Measurements from ENCODE around the gene OSBPL8. TPM values are rescaled to one million over a fixed set of nuclear protein-coding genes. Genes with fewer than 3 reads are reported as not detected.
A peak's percentile ranks its signal among the peaks of the same experiment; 100 is the strongest.

OSBPL8 gene
- total RNA-seq, 1 experiment from 2014 or later = 71.1 TPM

DNA sequence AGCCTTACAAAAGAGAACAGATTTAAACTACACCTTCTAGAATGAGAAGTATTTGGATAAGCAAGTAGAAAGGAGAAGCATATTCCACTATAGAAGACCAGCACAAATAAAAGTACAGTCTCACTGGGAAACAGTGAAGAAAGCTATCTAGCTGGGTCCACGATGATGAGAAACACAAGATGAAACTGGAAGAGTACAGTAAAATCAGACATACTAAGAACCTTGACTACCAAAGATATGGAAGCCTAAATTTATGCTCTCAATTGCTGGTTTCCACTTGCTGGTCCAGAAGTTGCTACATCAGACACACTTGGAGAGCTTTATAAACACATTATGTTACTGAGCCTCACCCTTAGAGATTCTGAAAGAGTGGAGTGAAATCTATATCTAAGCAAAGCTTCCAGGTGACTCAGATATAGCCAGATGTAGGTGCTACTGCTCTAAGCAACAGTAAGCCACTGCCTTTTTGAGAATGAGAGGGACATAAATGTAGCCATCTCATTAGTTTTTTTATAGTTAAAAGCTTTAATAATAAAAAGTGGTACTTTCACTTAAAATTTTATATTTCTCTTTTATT lies 115.1 kb downstream of the OSBPL8 start:
- no TSS peak for BruUV-seq (replicated peaks)

GRCh38 chr12:76441016-76441415 lies 118.6 kb downstream of the OSBPL8 start:
- intact Hi-C loops (cut with micrococcal nuclease) = no loop called here
- H3K36me3 Mint-ChIP-seq (ENCODE audit: insufficient read depth, unreplicated experiment) = peaks cover 6% of the 10 kb centered on the region
- H3K27ac Mint-ChIP-seq (ENCODE audit: low read depth, unreplicated experiment) = no peak overlapping the region
- TF ChIP-seq, protein P1, sequence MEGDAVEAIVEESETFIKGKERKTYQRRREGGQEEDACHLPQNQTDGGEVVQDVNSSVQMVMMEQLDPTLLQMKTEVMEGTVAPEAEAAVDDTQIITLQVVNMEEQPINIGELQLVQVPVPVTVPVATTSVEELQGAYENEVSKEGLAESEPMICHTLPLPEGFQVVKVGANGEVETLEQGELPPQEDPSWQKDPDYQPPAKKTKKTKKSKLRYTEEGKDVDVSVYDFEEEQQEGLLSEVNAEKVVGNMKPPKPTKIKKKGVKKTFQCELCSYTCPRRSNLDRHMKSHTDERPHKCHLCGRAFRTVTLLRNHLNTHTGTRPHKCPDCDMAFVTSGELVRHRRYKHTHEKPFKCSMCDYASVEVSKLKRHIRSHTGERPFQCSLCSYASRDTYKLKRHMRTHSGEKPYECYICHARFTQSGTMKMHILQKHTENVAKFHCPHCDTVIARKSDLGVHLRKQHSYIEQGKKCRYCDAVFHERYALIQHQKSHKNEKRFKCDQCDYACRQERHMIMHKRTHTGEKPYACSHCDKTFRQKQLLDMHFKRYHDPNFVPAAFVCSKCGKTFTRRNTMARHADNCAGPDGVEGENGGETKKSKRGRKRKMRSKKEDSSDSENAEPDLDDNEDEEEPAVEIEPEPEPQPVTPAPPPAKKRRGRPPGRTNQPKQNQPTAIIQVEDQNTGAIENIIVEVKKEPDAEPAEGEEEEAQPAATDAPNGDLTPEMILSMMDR (IDR thresholded peaks at IDR 0.05; ENCODE audit: unreplicated experiment) = no peak
- no peak overlapping the region for H3K4me3 Mint-ChIP-seq (ENCODE audit: unreplicated experiment)
- H3K27me3 Mint-ChIP-seq (ENCODE audit: insufficient read depth, unreplicated experiment) = no peaks in the 10 kb centered on the region
- peaks cover 8% of the 10 kb centered on the region for H3K9me3 Mint-ChIP-seq (ENCODE audit: unreplicated experiment)
- POLR2A ChIA-PET = interaction anchor here (0.9 to 1.9 kb wide), 5 partner anchors 10 to 30 kb away, joined by 3 to 7 read pairs (median 5); no protein-coding TSS in a partner anchor
- BruUV-seq (replicated peaks) = no TSS peak
- H3K4me1 Mint-ChIP-seq (ENCODE audit: insufficient read depth, unreplicated experiment) = peaks cover 7% of the 10 kb centered on the region
- CTCF ChIA-PET = interaction anchor here (0.8 to 0.9 kb wide), 2 partner anchors 15 to 22 kb away, joined by 3 read pairs; no protein-coding TSS in a partner anchor
- no peak for DNase-seq (ENCODE audit: unreplicated experiment)

More for the DNA sequence above, 115.1 kb downstream of the OSBPL8 start:
- H3K4me1 Mint-ChIP-seq (ENCODE audit: insufficient read depth, unreplicated experiment) = peaks cover 7% of the 10 kb centered on the region
- no peak overlapping the region for H3K4me3 Mint-ChIP-seq (ENCODE audit: unreplicated experiment)
- no peaks in the 10 kb centered on the region for H3K36me3 Mint-ChIP-seq (ENCODE audit: insufficient read depth, unreplicated experiment)
- CTCF ChIA-PET = interaction anchor here (0.6 to 0.8 kb wide), 4 partner anchors 9 to 564 kb away, joined by 3 to 4 read pairs (median 3); no protein-coding TSS in a partner anchor
- no peaks in the 10 kb centered on the region for H3K9me3 Mint-ChIP-seq (ENCODE audit: unreplicated experiment)
- intact Hi-C loops (cut with micrococcal nuclease) = no loop called here
- POLR2A ChIA-PET = interaction anchor here (0.5 to 0.9 kb wide), 4 partner anchors 12 to 114 kb away, joined by 3 read pairs; no protein-coding TSS in a partner anchor
- TF ChIP-seq, protein P1 (IDR thresholded peaks at IDR 0.05; ENCODE audit: unreplicated experiment) = no peak
- H3K27me3 Mint-ChIP-seq (ENCODE audit: insufficient read depth, unreplicated experiment) = no peaks in the 10 kb centered on the region
- no peak for DNase-seq (ENCODE audit: unreplicated experiment)
- H3K27ac Mint-ChIP-seq (ENCODE audit: low read depth, unreplicated experiment) = peak overlapping the region; percentile 2

- TF ChIP-seq, protein P1 (IDR thresholded peaks at IDR 0.05; ENCODE audit: unreplicated experiment) = no peak
- DNase-seq (ENCODE audit: unreplicated experiment) = no peak
- BruUV-seq (replicated peaks) = no TSS peak
- peaks cover 6% of the 10 kb centered on the region for H3K36me3 Mint-ChIP-seq (ENCODE audit: insufficient read depth, unreplicated experiment)
- ChIA-PET POLR2A (no interaction called here), CTCF (no interaction called here)
- no peaks in the 10 kb centered on the region for H3K27me3 Mint-ChIP-seq (ENCODE audit: insufficient read depth, unreplicated experiment)
- no peaks in the 10 kb centered on the region for H3K4me1 Mint-ChIP-seq (ENCODE audit: insufficient read depth, unreplicated experiment)
- H3K9me3 Mint-ChIP-seq (ENCODE audit: unreplicated experiment) = peaks cover 42% of the 10 kb centered on the region
- H3K4me3 Mint-ChIP-seq (ENCODE audit: unreplicated experiment) = no peak overlapping the region
- intact Hi-C loops (cut with micrococcal nuclease) = no loop called here
- no peak overlapping the region for H3K27ac Mint-ChIP-seq (ENCODE audit: low read depth, unreplicated experiment)
Measured at GRCh38 chr12:76432733-76433132, 126.8 kb downstream of the OSBPL8 start.

DNA sequence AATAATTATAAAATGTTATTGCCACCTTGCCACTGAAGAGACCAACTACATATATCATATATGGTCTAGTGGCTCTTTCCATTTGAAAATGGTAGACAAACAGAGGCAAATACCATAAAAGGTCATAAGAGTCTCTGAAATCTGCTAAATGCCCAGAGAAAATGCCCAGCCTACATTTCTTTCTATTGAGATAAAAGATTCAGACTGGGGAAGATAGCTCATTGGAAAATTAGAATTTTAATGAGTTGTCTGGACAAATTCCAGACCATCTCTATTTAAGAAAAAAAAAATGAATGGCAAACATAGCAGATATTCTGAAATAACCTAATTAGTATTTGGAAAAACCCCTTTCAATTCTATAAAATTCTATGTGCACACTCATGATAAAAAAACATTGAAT lies 131.5 kb downstream of the OSBPL8 start:
- H3K4me1 Mint-ChIP-seq (ENCODE audit: insufficient read depth, unreplicated experiment) = peaks cover 2% of the 10 kb centered on the region
- ChIA-PET CTCF (no interaction called here), POLR2A (no interaction called here)
- intact Hi-C loops (cut with micrococcal nuclease) = no loop called here
- no peak overlapping the region for H3K27ac Mint-ChIP-seq (ENCODE audit: low read depth, unreplicated experiment)
- BruUV-seq (replicated peaks) = no TSS peak
- no peak for DNase-seq (ENCODE audit: unreplicated experiment)
- peaks cover 24% of the 10 kb centered on the region for H3K9me3 Mint-ChIP-seq (ENCODE audit: unreplicated experiment)
- H3K27me3 Mint-ChIP-seq (ENCODE audit: insufficient read depth, unreplicated experiment) = no peaks in the 10 kb centered on the region
- no peaks in the 10 kb centered on the region for H3K36me3 Mint-ChIP-seq (ENCODE audit: insufficient read depth, unreplicated experiment)
- TF ChIP-seq, protein P1 (IDR thresholded peaks at IDR 0.05; ENCODE audit: unreplicated experiment) = no peak
- no peak overlapping the region for H3K4me3 Mint-ChIP-seq (ENCODE audit: unreplicated experiment)
